ENCODE measurements around the gene EIF2B1. TPM values are rescaled to one million over a fixed set of nuclear protein-coding genes. Genes with fewer than 3 reads are reported as not detected.

EIF2B1 gene
- polyA plus RNA-seq, 3 donors: 55.7 to 73.4 (median 69.3) TPM

DNA sequence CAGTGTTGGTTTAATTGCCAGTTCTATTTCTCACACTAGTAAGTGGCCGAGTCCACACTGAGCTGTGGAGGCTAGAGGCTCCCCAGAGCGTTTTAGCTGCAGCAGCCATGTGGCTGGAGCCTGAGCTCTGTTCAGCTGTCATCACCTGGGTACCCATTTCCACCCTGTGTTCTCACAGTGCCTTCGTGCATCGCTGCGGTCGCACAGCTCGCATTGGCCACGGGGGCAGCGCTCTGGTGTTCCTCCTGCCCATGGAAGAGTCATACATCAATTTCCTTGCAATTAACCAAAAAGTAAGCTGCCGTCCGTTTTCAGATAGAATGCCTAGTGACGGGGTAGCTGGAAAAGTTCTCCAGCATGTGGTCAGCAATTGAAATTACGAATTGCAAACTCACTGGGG lies 15.9 kb downstream of the EIF2B1 start:
- H3K9me3 ChIP-seq (replicated peaks in 1 of 2; ENCODE audit: control insufficient read depth in 1 of 2, insufficient read depth in 1 of 2, low read length in 2 of 2): no peaks in the 10 kb centered on the region
- no peak overlapping the region for H3K9ac ChIP-seq (ENCODE audit: insufficient read depth, low read length, poor library complexity, severe bottlenecking)
- intact Hi-C loops (cut with micrococcal nuclease): no loop called here
- H3K27ac ChIP-seq (ENCODE audit: low read depth in 1 of 2, low read length in 2 of 2): no peak overlapping the region
- no peaks in the 10 kb centered on the region for H3K9me3 Mint-ChIP-seq
- no peak overlapping the region for H2AFZ ChIP-seq (ENCODE audit: insufficient read depth, low read depth, low read length, poor library complexity, severe bottlenecking)
- no peak for DNase-seq
- H3K4me1 Mint-ChIP-seq: no peaks in the 10 kb centered on the region
- peak overlapping the region in 1 of 7 donors; percentile 23 for H3K27ac Mint-ChIP-seq
- TF ChIP-seq, protein P1, sequence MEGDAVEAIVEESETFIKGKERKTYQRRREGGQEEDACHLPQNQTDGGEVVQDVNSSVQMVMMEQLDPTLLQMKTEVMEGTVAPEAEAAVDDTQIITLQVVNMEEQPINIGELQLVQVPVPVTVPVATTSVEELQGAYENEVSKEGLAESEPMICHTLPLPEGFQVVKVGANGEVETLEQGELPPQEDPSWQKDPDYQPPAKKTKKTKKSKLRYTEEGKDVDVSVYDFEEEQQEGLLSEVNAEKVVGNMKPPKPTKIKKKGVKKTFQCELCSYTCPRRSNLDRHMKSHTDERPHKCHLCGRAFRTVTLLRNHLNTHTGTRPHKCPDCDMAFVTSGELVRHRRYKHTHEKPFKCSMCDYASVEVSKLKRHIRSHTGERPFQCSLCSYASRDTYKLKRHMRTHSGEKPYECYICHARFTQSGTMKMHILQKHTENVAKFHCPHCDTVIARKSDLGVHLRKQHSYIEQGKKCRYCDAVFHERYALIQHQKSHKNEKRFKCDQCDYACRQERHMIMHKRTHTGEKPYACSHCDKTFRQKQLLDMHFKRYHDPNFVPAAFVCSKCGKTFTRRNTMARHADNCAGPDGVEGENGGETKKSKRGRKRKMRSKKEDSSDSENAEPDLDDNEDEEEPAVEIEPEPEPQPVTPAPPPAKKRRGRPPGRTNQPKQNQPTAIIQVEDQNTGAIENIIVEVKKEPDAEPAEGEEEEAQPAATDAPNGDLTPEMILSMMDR (IDR thresholded peaks at IDR 0.05): no peak
- H3K4me2 ChIP-seq (replicated peaks; ENCODE audit: extremely low read depth, low read length, poor library complexity, severe bottlenecking): no peak overlapping the region
- H3K36me3 ChIP-seq (replicated peaks in 1 of 2; ENCODE audit: control insufficient read depth in 1 of 2, insufficient read depth in 2 of 2, low read length in 2 of 2): peaks cover 79 to 99% of the 10 kb centered on the region in 2 donors
- H4K20me1 ChIP-seq (ENCODE audit: insufficient read depth, low read length): no peaks in the 10 kb centered on the region
- no peak overlapping the region for H3K4me3 Mint-ChIP-seq
- peaks cover 0 to 1% (median 0%) of the 10 kb centered on the region in 3 donors for H3K27me3 Mint-ChIP-seq (ENCODE audit: low read depth in 3 of 3)
- no peaks in the 10 kb centered on the region for H3K27me3 ChIP-seq (ENCODE audit: control insufficient read depth in 2 of 2, insufficient read depth in 2 of 2, low read length in 2 of 2)
- 96% methylated on average over 5 of the region's 13 CpGs for WGBS (ENCODE audit: insufficient coverage)
- no peak overlapping the region for H3K4me3 ChIP-seq (replicated peaks in 1 of 3; ENCODE audit: low read depth in 2 of 3, low read length in 3 of 3)
- H3K79me2 ChIP-seq (ENCODE audit: insufficient read depth, low read length): no peaks in the 10 kb centered on the region
- H3K36me3 Mint-ChIP-seq: peaks cover 84 to 93% of the 10 kb centered on the region in 2 donors
- no peaks in the 10 kb centered on the region for H3K4me1 ChIP-seq (ENCODE audit: control insufficient read depth in 1 of 2, insufficient read depth in 2 of 2, low read length in 2 of 2)

GRCh38 chr12:123617144-123617543 lies 16.3 kb downstream of the EIF2B1 start:
- Histone ChIP-seq H4K20me1 (ENCODE audit: insufficient read depth, low read length) (no peaks in the 10 kb centered on the region), H2AFZ (ENCODE audit: insufficient read depth, low read depth, low read length, poor library complexity, severe bottlenecking) (no peak overlapping the region), H3K4me3 (replicated peaks in 1 of 3; ENCODE audit: low read depth in 2 of 3, low read length in 3 of 3) (no peak overlapping the region), H3K36me3 (replicated peaks in 1 of 2; ENCODE audit: control insufficient read depth in 1 of 2, insufficient read depth in 2 of 2, low read length in 2 of 2) (peaks cover 79 to 99% of the 10 kb centered on the region in 2 donors), H3K9me3 (replicated peaks in 1 of 2; ENCODE audit: control insufficient read depth in 1 of 2, insufficient read depth in 1 of 2, low read length in 2 of 2) (no peaks in the 10 kb centered on the region), H3K79me2 (ENCODE audit: insufficient read depth, low read length) (no peaks in the 10 kb centered on the region), H3K4me2 (replicated peaks; ENCODE audit: extremely low read depth, low read length, poor library complexity, severe bottlenecking) (no peak overlapping the region), H3K9ac (ENCODE audit: insufficient read depth, low read length, poor library complexity, severe bottlenecking) (no peak overlapping the region), H3K27ac (ENCODE audit: low read depth in 1 of 2, low read length in 2 of 2) (no peak overlapping the region), H3K4me1 (ENCODE audit: control insufficient read depth in 1 of 2, insufficient read depth in 2 of 2, low read length in 2 of 2) (no peaks in the 10 kb centered on the region), H3K27me3 (ENCODE audit: control insufficient read depth in 2 of 2, insufficient read depth in 2 of 2, low read length in 2 of 2) (no peaks in the 10 kb centered on the region)
- H3K36me3 Mint-ChIP-seq: peaks cover 84 to 93% of the 10 kb centered on the region in 2 donors
- TF ChIP-seq, protein P1 (IDR thresholded peaks at IDR 0.05): no peak
- no peaks in the 10 kb centered on the region for H3K9me3 Mint-ChIP-seq
- no peak for DNase-seq
- no peak overlapping the region for H3K4me3 Mint-ChIP-seq
- no peaks in the 10 kb centered on the region for H3K4me1 Mint-ChIP-seq
- intact Hi-C loops (cut with micrococcal nuclease): no loop called here
- H3K27me3 Mint-ChIP-seq (ENCODE audit: low read depth in 3 of 3): peaks cover 0 to 1% (median 0%) of the 10 kb centered on the region in 3 donors
- WGBS (ENCODE audit: insufficient coverage): no CpG with 5 or more reads among the region's 3 CpGs
- no peak overlapping the region for H3K27ac Mint-ChIP-seq
